Activated CD8-positive, alpha-beta memory T cell treated with anti-CD3 and anti-CD28 coated beads, Interleukin-2, amount 50 U/mL, for 4 hours (primary cell): ENCODE results near the gene P4HTM.

ENCODE experiments used
- DNase-seq: peaks from one replicate; pipeline ENCODE4 v3.0.0-alpha.2; 2020

The P4HTM gene

DNA sequence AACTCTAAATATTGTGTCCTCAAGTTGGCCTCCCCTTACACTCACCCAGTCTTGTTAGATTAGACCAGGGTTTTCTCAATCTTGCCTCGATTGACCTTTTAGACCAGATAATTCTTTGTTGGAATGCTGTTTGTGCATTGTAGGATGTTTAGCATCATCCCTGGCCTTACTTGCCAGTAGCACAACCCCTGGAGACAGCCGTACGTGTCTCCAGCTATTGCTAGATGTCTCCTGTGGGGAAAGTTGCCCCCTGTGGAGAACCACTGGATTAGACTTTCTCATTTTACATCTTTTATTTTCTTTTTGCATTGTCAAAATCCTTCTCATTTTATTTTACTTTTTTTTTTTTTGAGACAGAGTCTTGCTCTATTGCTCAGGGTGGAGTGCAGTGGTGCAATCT is 19.4 kb downstream of the P4HTM start:
- DNase-seq: no peak

GRCh38 chr3:49012441-49013017 is 22.5 kb downstream of the P4HTM start:
- DNase-seq: no peak

DNA sequence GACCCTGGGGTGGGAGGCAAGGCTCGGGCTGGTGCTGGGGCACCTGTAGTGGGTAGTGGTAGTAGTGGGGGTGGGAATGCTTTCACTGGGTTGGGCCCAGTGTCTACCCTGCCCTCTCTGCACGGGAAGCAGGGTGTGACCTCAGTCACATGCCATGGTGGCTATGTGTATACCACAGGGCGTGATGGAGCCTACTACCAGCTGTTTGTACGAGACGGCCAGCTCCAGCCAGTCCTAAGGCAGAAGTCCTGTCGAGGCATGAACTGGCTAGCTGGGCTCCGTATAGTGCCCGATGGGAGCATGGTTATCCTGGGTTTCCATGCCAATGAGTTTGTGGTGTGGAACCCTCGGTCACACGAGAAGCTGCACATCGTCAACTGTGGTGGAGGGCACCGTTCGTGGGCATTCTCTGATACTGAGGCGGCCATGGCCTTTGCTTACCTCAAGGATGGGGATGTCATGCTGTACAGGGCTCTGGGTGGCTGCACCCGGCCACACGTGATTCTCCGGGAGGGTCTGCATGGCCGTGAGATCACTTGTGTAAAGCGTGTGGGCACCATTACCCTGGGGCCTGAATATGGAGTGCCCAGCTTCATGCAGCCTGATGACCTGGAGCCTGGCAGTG is 23.2 kb downstream of the P4HTM start:
- DNase-seq: no peak

DNA sequence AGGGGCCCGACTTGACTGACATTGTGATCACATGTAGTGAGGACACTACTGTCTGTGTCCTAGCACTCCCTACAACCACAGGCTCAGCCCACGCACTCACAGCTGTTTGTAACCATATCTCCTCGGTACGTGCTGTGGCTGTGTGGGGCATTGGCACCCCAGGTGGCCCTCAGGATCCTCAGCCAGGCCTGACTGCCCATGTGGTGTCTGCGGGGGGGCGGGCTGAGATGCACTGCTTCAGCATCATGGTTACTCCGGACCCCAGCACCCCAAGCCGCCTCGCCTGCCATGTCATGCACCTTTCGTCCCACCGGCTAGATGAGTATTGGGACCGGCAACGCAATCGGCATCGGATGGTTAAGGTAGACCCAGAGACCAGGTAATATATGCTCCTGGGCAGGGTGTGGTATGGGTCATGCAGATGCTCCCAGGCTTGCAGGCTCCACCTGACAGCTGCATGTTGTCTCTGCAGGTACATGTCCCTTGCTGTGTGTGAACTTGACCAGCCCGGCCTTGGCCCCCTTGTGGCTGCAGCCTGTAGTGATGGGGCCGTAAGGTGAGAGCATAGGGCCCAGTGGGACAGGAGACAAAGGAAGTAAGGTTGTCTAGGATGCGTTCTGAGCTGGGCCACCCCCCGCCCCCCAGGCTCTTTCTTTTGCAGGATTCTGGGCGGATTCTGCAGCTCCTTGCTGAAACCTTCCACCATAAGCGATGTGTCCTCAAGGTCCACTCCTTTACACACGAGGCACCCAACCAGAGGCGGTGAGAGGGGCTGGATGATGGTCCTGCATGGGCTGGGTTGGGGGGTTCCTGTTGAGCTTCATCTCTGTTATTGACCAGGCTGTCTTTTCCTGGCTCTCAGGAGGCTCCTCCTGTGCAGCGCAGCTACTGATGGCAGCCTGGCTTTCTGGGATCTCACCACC is 24.0 kb downstream of the P4HTM start:
- DNase-seq: peak; percentile 59

DNA sequence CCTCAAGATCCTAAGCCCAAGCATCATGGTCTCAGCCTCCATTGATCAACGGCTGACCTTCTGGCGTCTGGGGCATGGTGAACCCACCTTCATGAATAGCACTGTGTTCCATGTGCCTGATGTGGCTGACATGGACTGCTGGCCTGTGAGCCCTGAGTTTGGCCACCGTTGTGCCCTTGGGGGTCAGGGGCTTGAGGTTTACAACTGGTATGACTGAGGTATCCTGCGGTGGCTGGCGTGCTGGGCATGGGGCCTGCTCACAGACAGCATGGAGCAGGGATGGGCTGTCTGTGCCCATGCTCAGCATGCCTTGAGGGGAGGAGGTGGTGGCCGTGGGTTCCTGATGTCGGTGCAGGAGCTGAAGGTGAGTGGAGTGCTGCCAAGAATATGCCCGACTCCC is 25.0 kb downstream of the P4HTM start:
- no peak for DNase-seq

DNA sequence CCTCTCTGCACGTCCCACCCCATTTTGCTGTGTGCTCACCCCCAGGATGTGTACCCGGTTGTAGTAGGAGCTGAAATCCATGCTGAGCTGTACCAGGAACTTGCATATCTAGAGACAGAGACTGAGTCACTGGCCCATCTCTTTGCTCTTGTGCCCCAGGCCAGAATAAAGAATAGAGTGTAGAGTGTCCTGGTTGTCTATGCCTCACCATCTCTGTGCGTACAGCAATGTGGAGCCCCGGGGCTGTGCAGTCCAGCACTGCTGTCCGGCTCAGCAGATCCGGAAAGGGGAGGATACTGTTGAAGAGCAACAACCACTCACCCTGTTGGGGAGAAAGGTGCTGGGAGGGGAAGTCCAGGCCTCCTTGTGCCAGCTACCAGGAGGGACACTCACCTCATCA is 25.7 kb downstream of the P4HTM start:
- no peak for DNase-seq

- DNase-seq: no peak
Observed at GRCh38 chr3:49016414-49017228, 26.6 kb downstream of the P4HTM start.

- DNase-seq: no peak
Observed at GRCh38 chr3:49017229-49017970, 27.4 kb downstream of the P4HTM start.

DNA sequence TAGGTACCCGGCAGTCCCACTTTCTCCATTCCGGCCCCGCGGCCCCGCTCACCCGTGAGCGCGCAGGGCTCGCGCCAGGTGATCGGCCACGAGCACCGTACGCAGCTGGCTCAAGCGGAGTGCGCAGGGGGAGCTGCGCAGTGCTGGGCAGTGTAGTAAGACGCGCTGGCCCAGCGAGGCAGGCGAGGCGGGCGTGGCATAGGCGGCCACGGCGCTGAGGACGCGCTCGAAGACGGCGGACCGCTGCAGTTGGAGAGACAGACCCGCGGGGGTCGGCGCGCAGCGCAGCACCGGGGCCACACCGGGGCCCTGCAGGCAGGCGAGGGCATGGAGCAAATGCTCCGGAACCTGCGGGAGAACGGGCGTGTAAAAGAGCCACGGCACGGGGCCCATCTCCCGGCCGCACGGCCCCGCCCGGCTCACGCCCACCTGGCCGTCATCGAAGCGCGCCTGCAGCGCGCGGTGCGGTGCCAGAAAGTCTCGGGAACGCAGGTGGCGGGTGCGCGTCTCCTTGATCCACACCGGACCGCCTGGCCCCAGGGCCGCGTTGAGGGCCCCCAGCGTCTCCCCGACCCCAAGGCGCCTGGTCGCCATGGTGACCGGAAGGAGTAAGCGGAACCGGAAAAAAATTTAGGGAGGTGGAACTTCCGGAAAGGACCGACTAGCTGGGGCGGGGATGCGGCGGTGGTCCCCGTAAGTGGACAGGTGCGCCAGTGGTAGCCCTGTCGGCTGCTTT is 28.1 kb downstream of the P4HTM start, which contains the start of gene DALRD3:
Gene DALRD3 (minus strand): TSS at position 610 of the 736 bp plus-strand sequence. CDS start 16 bp downstream, at position 594.
- DNase-seq: peak; percentile 52

- no peak for DNase-seq
Observed at GRCh38 chr3:49018707-49019006, 28.6 kb downstream of the P4HTM start.

- no peak for DNase-seq
Observed at GRCh38 chr3:49019941-49020329, 29.9 kb downstream of the P4HTM start.

- no peak for DNase-seq
Observed at GRCh38 chr3:49020330-49021212, 30.5 kb downstream of the P4HTM start.

- peak; percentile 99 for DNase-seq
Observed at GRCh38 chr3:49021213-49021812, 31.3 kb downstream of the P4HTM start.

DNA sequence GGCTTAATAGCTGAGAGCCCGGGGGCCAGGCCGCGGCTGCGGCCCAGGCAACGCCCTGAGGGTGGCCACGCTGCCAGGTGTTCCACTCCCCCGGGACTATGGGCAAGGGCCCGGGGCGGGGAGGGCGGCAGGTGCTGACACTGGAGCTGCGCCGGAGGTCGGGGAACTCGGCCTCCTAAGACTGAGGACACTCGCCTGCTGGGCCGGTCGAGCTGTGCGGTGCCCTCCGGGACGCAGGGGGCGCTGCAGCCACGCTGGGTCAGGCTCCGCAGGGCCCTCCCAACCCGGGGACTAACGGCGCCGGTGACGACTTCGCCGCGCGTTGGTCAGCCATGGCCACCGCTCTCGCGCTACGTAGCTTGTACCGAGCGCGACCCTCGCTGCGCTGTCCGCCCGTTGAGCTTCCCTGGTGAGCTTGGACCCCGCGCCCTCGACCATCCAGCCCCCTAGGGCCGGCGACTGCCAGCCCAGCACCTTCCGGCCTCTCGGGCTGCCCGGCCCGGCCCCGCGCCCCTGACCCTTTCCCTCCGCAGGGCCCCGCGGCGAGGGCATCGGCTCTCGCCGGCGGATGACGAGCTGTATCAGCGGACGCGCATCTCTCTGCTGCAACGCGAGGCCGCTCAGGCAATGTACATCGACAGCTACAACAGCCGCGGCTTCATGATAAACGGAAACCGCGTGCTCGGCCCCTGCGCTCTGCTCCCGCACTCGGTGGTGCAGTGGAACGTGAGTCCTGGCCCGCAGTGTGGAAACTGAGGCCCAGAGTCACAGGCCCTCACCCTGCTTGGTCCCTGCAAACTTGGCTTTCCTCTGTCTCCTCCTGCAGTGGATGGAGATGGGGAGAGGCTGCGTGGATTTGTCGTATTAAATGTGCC is 32.0 kb downstream of the P4HTM start, which contains the start of gene NDUFAF3:
Gene NDUFAF3 (plus strand): TSS at position 309 of the 875 bp plus-strand sequence. CDS start 24 bp downstream, at position 333.
- DNase-seq: peak; percentile 92

DNA sequence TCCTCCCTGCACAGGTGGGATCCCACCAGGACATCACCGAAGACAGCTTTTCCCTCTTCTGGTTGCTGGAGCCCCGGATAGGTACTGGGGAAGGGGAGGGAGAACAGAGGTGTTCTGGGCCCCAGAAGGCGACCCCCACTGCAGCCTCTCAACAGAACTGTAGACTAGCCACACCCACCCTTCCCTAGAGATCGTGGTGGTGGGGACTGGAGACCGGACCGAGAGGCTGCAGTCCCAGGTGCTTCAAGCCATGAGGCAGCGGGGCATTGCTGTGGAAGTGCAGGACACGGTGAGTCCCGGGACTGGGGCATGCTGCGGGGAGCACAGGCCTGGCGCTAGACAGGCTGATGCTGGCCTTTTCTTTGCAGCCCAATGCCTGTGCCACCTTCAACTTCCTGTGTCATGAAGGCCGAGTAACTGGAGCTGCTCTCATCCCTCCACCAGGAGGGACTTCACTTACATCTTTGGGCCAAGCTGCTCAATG is 32.7 kb downstream of the P4HTM start:
- no peak for DNase-seq

GRCh38 chr3:49023775-49024174 is 33.7 kb downstream of the P4HTM start:
- DNase-seq: no peak

GRCh38 chr3:49024449-49024848 is 34.4 kb downstream of the P4HTM start:
- DNase-seq: no peak

DNA sequence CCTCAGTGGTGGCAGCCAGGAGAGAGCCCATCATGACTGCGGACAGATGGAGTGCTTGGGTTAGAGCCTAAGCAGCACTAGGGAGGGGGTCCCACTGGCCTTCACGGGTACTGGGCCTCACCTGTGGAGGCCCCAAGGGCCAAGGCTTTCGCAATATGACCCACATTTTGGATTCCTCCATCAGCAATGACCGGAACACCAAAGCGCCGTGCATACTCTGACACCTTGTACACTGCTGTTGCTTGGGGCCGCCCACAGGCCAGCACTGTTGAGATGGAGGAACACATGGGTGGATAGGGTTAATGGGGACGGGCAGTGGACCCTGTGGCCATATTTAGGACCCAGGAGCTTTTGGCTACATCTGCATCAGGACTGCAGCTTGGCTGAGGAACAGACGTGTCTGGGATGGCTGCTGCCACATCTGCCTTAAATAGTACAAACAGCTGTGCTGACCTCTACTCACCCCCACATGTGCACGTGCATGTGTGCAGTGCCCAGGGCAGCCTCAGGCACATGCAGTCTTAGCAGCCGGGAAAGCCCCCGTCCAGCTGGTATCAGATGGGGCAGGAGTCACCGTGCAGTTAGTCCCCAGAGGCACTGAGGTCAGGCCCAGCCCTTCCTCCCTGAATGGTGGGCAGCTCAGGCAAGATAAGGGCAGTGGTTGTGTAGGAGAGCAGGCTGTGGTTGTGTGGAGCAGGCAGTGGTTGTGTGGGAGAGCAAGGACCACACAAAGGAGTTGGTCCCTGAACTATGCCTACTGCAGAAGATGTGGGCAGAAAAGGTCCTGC is 35.2 kb downstream of the P4HTM start:
- DNase-seq: no peak
